IPS-15b (cell line): ENCODE measurements around the gene BLOC1S4.

Experiments
- H3K27me3 ChIP-seq: one replicate; pipeline ENCODE4 v1.6.1; 2013; ENCODE audit warnings: low read length; ENCODE audit not compliant: control insufficient read depth, insufficient read depth
- H3K36me3 ChIP-seq: one replicate; pipeline ENCODE4 v1.6.1; 2013; ENCODE audit warnings: low read length; ENCODE audit not compliant: control insufficient read depth, insufficient read depth
- H3K4me1 ChIP-seq: one replicate; pipeline ENCODE4 v1.6.1; 2013; ENCODE audit warnings: mild to moderate bottlenecking, low read length; ENCODE audit not compliant: control insufficient read depth, insufficient read depth
- H3K4me3 ChIP-seq: one replicate; pipeline ENCODE4 v1.5.1; 2013; ENCODE audit warnings: low read depth, low read length
- H3K9ac ChIP-seq: one replicate; pipeline ENCODE4 v1.6.1; 2013; ENCODE audit warnings: low read depth, mild to moderate bottlenecking, low read length
- H3K9me3 ChIP-seq: one replicate; pipeline ENCODE4 v1.6.1; 2013; ENCODE audit warnings: mild to moderate bottlenecking, low read length; ENCODE audit not compliant: control insufficient read depth, insufficient read depth

BLOC1S4 gene

DNA sequence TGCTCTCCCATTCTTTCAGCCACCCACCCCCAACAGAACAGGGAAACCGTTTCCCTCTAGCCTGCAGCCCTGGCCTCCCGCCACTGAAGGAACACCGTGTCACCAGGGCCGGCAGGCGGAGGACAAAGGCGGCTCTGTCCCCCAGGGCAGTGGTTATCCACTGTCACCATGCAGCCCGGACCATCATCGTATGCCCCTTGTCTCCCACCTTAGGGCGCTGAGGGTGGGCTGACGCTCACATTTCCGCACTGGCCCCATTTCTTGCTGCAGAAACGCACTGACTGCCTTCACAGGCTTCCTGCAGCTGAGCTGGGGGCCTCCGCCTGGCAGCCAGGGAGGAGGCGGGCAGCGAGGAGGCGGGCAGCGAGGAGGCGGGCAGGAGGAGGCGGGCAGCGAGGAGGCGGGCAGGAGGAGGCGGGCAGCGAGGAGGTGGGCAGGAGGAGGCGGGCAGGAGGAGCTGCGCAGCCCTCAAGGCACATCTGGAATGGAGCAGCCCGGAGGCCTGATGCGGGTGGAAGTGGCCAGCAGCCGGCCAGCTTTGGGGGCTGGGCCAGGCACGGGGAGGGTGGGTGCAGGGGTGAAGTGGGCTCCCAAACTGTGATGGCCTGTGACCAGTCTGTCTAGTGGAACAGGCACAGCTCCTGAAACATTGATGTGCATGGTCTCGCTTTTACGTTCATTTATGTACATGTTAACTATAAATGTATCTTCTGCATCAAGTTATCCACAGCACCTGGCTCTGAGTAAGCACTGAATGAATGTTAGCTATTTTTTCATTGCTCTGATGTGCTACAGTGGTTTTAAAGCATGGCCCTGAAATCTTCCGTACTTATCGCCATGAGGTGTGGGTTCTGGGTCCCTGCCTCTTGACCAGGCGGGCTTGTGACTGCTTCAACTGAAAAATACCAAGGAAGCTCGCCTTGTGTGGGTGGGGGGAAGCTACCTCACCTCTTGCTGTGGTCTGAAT, 46.0 kb downstream of the BLOC1S4 start:
- H3K27me3 ChIP-seq, result no peaks in the 10 kb centered on the region
- H3K9me3 ChIP-seq, result no peaks in the 10 kb centered on the region
- H3K36me3 ChIP-seq, result no peaks in the 10 kb centered on the region
- H3K4me3 ChIP-seq, result no peak overlapping the region
- H3K9ac ChIP-seq, result no peak overlapping the region
- H3K4me1 ChIP-seq, result no peaks in the 10 kb centered on the region

DNA sequence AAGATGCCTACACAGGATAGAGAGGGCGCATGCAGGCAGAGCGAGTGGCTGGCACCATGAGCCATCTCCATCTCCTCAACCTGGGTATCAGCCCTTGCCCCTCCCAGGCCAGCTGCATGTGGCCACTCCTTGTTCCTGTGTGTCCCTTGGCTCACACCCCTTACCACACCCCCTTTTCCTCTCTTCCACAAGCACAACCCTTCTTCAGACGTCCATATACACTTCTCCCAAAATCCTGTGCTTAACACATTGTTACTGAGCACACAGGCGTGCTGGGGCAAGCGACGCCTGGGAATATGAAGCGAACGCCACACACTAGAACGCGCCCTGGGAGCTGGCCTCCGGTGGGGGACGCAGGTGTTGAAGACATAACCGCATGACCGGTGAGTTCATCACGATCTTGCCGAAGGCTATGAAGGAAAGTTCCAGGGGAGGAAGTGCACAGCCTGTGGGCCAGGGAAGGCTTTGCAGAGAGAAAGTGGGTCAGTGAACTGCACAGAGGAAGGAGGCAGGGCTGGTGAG, 47.4 kb downstream of the BLOC1S4 start:
- Histone ChIP-seq H3K27me3 (no peaks in the 10 kb centered on the region), H3K36me3 (no peaks in the 10 kb centered on the region), H3K4me1 (no peaks in the 10 kb centered on the region), H3K9ac (no peak overlapping the region), H3K9me3 (no peaks in the 10 kb centered on the region), H3K4me3 (no peak overlapping the region)

DNA sequence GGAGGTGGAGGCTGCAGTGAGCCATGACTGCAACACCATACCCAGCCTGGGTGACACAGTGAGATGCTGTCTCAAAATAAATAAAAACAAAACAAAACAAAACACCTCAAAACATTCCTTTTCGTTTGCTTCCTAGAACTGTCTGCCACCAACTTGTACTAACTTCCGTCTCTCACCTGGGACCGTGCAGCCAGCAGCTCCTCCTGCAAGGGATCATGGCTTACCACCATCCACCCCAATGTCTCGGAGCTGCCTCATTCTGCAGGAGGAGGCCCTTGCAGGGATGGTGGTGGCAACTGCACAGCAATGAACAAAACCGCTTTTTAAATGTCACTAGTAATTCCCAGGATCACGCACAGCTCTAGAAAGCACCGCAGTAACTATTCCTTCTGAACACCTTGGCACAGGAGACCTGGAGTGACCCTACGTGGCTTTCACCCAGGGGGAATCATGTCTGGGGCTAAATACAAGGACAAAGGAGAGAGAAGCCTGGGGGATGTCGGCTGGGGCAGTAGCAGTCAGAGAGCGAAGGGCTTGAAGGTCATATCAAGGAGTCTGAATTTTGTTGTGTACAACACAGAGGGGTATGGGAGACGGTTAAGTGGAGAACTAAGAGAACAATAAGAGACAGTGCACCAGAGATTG, 49.1 kb downstream of the BLOC1S4 start:
- H3K9me3 ChIP-seq, result no peaks in the 10 kb centered on the region
- no peaks in the 10 kb centered on the region for H3K36me3 ChIP-seq
- H3K4me3 ChIP-seq, result no peak overlapping the region
- no peaks in the 10 kb centered on the region for H3K27me3 ChIP-seq
- no peaks in the 10 kb centered on the region for H3K4me1 ChIP-seq
- no peak overlapping the region for H3K9ac ChIP-seq

DNA sequence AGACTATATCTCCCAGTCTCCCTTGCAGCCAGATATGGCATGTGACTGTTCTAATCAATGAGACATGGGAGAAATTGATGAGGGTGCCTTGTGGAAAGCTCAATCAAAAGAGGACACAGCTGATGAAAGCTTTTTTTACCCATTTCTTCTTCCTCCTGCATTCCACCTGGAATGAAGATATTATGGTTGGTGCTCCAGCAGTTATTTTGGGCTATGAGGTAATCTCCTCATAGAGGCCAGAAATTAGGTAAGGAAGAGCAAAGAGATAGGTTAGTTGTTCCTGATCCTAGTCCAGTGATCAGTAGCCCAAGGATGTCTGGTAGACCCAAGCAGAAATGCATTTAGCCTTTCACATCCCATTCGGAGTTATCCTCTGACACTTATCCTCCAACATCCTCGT, 49.7 kb downstream of the BLOC1S4 start:
- no peak overlapping the region for H3K9ac ChIP-seq
- no peak overlapping the region for H3K4me3 ChIP-seq
- no peaks in the 10 kb centered on the region for H3K27me3 ChIP-seq
- H3K9me3 ChIP-seq, result no peaks in the 10 kb centered on the region
- no peaks in the 10 kb centered on the region for H3K4me1 ChIP-seq
- no peaks in the 10 kb centered on the region for H3K36me3 ChIP-seq
